ENCODE measurements around the gene CRELD2.

CRELD2 gene

GRCh38 chr22:49946612-49947295 lies 28.3 kb downstream of the CRELD2 start:
- FAIRE-seq = no peak

GRCh38 chr22:49947296-49947622 lies 28.8 kb downstream of the CRELD2 start:
- FAIRE-seq = no peak

- FAIRE-seq = no peak
These were observed 29.9 kb downstream of the CRELD2 start for GRCh38 chr22:49948116-49948957.

- no peak for FAIRE-seq
These were observed 30.8 kb downstream of the CRELD2 start for GRCh38 chr22:49948958-49949913.

GRCh38 chr22:49949914-49950292 lies 31.5 kb downstream of the CRELD2 start:
- no peak for FAIRE-seq

- FAIRE-seq = no peak
These were observed 32.1 kb downstream of the CRELD2 start for GRCh38 chr22:49950396-49950994.

- no peak for FAIRE-seq
These were observed 32.7 kb downstream of the CRELD2 start for GRCh38 chr22:49951000-49951677.

GRCh38 chr22:49951678-49951985 lies 33.2 kb downstream of the CRELD2 start:
- FAIRE-seq = no peak

- no peak for FAIRE-seq
These were observed 33.8 kb downstream of the CRELD2 start for GRCh38 chr22:49951986-49952896.

- no peak for FAIRE-seq
These were observed 34.7 kb downstream of the CRELD2 start for GRCh38 chr22:49953027-49953679.

- no peak for FAIRE-seq
These were observed 35.4 kb downstream of the CRELD2 start for GRCh38 chr22:49953680-49954344.

- no peak for FAIRE-seq
These were observed 35.9 kb downstream of the CRELD2 start for GRCh38 chr22:49954354-49954753.

GRCh38 chr22:49954991-49955580 lies 36.7 kb downstream of the CRELD2 start:
- no peak for FAIRE-seq

GRCh38 chr22:49955581-49956417 lies 37.4 kb downstream of the CRELD2 start:
- FAIRE-seq = no peak

GRCh38 chr22:49956418-49956770 lies 38.0 kb downstream of the CRELD2 start:
- FAIRE-seq = no peak

- FAIRE-seq = no peak
These were observed 38.7 kb downstream of the CRELD2 start for GRCh38 chr22:49956914-49957825.

- no peak for FAIRE-seq
These were observed 39.5 kb downstream of the CRELD2 start for GRCh38 chr22:49957826-49958365.

Measured in endometrium (tissue), 2 donors.